Vagina (tissue), 2 donors: ENCODE data around the gene ABCD3.

Source experiments
- CTCF ChIP-seq, 3 experiments: fragments of 450-650 bp in 2 of 3; fragments of 200-600 bp in 1 of 3; sonication (generic) in 1 of 3; IDR thresholded peaks; one replicate each; pipeline ENCODE4 v1.5.1; 2017 to 2019; ENCODE audit warnings: antibody characterized with exemption in 3 of 3, mild to moderate bottlenecking in 2 of 3, moderate library complexity in 2 of 3
- POLR2A ChIP-seq, 2 donors: fragments of 450-650 bp; IDR thresholded peaks; one replicate each; pipeline ENCODE4 v1.6.1; 2017; ENCODE audit warnings: antibody characterized with exemption in 2 of 2, mild to moderate bottlenecking in 2 of 2, moderate library complexity in 2 of 2

GRCh38 chr1:94515296-94515947 lies 97.2 kb downstream of the ABCD3 start:
- no peak for TF ChIP-seq POLR2A (IDR thresholded peaks at IDR 0.05)
- no peak for TF ChIP-seq CTCF (IDR thresholded peaks at IDR 0.05)
